H1 (cell line): ENCODE measurements around the gene LRRC2. TPM values are rescaled to one million over a fixed set of nuclear protein-coding genes. Genes with fewer than 3 reads are reported as not detected.
A peak's percentile ranks its signal among the peaks of the same experiment; 100 is the strongest.
"Not testable (repeated sequence)": the region's sequence is repeated elsewhere in the genome, so short reads cannot be mapped to it uniquely, and the experiment has no call there.

Experiments
- CTCF ChIA-PET: fragments of 300-600 bp; sonication (Branson Sonifier 250); formaldehyde crosslinking; loops from one replicate; lab custom pipeline; 2021; ENCODE audit not compliant: partially characterized antibody; lab: Charles Lee
- POLR2A ChIA-PET: fragments of 300-600 bp; sonication (Branson Sonifier 250); formaldehyde crosslinking; loops from one replicate; lab custom pipeline; 2021; ENCODE audit warnings: inconsistent platforms; ENCODE audit not compliant: partially characterized antibody; lab: Charles Lee
- DNase-seq, 2 experiments: peaks; one replicate each; pipeline versions ENCODE4 v3.0.0 to v3.0.0-alpha.2; 2010 to 2022; ENCODE audit warnings: low spot score in 2 of 2, low read depth in 1 of 2, mixed read lengths in 1 of 2
- FAIRE-seq: peaks from 2 replicates; lab custom pipeline; 2011; peaks lifted over from hg19 to GRCh38; lab: Jason Lieb, UNC
- H2AFZ ChIP-seq: 2 replicates; pipeline ENCODE4 v1.8.1; 2012; ENCODE audit warnings: low read length, inconsistent platforms
- H2AK5ac ChIP-seq: 2 replicates; pipeline ENCODE4 v1.6.1; 2013; ENCODE audit warnings: low read depth, low read length
- H2BK120ac ChIP-seq: replicated peaks from 2 replicates; pipeline ENCODE3; 2013; ENCODE audit warnings: low read depth, low read length, inconsistent platforms
- H2BK12ac ChIP-seq: 2 replicates; pipeline ENCODE4 v1.6.1; 2013; ENCODE audit warnings: low read depth, low read length
- H2BK15ac ChIP-seq: 2 replicates; pipeline ENCODE4 v1.6.1; 2013; ENCODE audit warnings: low read length
- H2BK20ac ChIP-seq: 2 replicates; pipeline ENCODE4 v1.6.1; 2013; ENCODE audit warnings: low read length
- H2BK5ac ChIP-seq: 2 replicates; pipeline ENCODE4 v1.6.1; 2013; ENCODE audit warnings: low read depth, low read length
- H3K14ac ChIP-seq: 2 replicates; pipeline ENCODE4 v1.6.1; 2013; ENCODE audit warnings: inconsistent platforms; ENCODE audit not compliant: insufficient read length
- H3K18ac ChIP-seq: 2 replicates; pipeline ENCODE4 v1.6.1; 2013; ENCODE audit warnings: low read length; ENCODE audit errors: extremely low read depth
- H3K23ac ChIP-seq: 2 replicates; pipeline ENCODE4 v1.6.1; 2013; ENCODE audit warnings: inconsistent platforms; ENCODE audit not compliant: insufficient read length
- H3K23me2 ChIP-seq: 2 replicates; pipeline ENCODE4 v1.6.1; 2013; ENCODE audit warnings: low read depth, low read length
- H3K27ac ChIP-seq: 2 replicates; pipeline ENCODE4 v1.6.1; 2011; ENCODE audit warnings: low read depth, low read length, inconsistent platforms
- H3K27me3 ChIP-seq, 4 experiments: replicated peaks in 1 of 4; 1 replicate in 1 of 4; 2 replicates in 3 of 4; pipeline versions ENCODE4 v1.6.1 to v1.8.1; 2011 to 2013; ENCODE audit warnings: low read length in 3 of 4, mild to moderate bottlenecking in 3 of 4, inconsistent platforms in 2 of 4, mixed read lengths in 2 of 4, moderate library complexity in 1 of 4; ENCODE audit not compliant: control insufficient read depth in 3 of 4, insufficient read depth in 3 of 4; ENCODE audit errors: extremely low read depth in 1 of 4
- H3K36me3 ChIP-seq, 4 experiments: 2 replicates each; pipeline versions ENCODE4 v1.6.1 to v1.8.1; 2011 to 2013; ENCODE audit warnings: mild to moderate bottlenecking in 4 of 4, low read length in 3 of 4, moderate library complexity in 2 of 4, control low read depth in 1 of 4, inconsistent platforms in 1 of 4; ENCODE audit not compliant: insufficient read depth in 4 of 4, control insufficient read depth in 2 of 4
- H3K4ac ChIP-seq: replicated peaks from 2 replicates; pipeline ENCODE3; 2013; ENCODE audit warnings: low read length, low read depth, mixed read lengths, inconsistent platforms; ENCODE audit not compliant: insufficient read length
- H3K4me1 ChIP-seq, 4 experiments: replicated peaks in 1 of 4; 1 replicate in 1 of 4; 2 replicates in 3 of 4; pipeline versions ENCODE4 v1.6.1 to v1.8.1; 2011 to 2013; ENCODE audit warnings: low read length in 3 of 4, inconsistent platforms in 2 of 4, mixed read lengths in 1 of 4; ENCODE audit not compliant: insufficient read depth in 4 of 4, control insufficient read depth in 3 of 4
- H3K4me2 ChIP-seq, 2 experiments: 2 replicates each; pipeline versions ENCODE4 v1.6.1 to v1.8.1; 2011 to 2013; ENCODE audit warnings: low read depth in 2 of 2, low read length in 2 of 2, control low read depth in 1 of 2, inconsistent platforms in 1 of 2, mild to moderate bottlenecking in 1 of 2; ENCODE audit not compliant: insufficient read depth in 1 of 2
- H3K4me3 ChIP-seq, 4 experiments: fragments of 200-600, 300-600 bp in 1 of 4; sonication (generic), shearing (Covaris generic), sonication (Bioruptor Twin) in 1 of 4; 2 replicates each; pipeline versions ENCODE4 v1.5.1 to v1.8.1; 2011 to 2016; ENCODE audit warnings: low read length in 4 of 4, low read depth in 3 of 4, control low read depth in 2 of 4, inconsistent platforms in 2 of 4, mild to moderate bottlenecking in 2 of 4, mixed read lengths in 1 of 4, moderate library complexity in 1 of 4; ENCODE audit not compliant: insufficient read depth in 2 of 4; ENCODE audit errors: extremely low read depth in 1 of 4
- H3K56ac ChIP-seq: replicated peaks from 2 replicates; pipeline ENCODE3; 2013; ENCODE audit warnings: low read depth, mild to moderate bottlenecking, mixed read lengths, low read length, inconsistent platforms; ENCODE audit not compliant: insufficient read length
- H3K79me1 ChIP-seq: 2 replicates; pipeline ENCODE4 v1.6.1; 2013; ENCODE audit warnings: low read depth, low read length, control low read depth
- H3K79me2 ChIP-seq, 2 experiments: 2 replicates each; pipeline versions ENCODE4 v1.6.1 to v1.8.1; 2012 to 2013; ENCODE audit warnings: low read length in 2 of 2, mild to moderate bottlenecking in 2 of 2, inconsistent platforms in 1 of 2; ENCODE audit not compliant: insufficient read depth in 2 of 2, control insufficient read depth in 1 of 2
- H3K9ac ChIP-seq, 4 experiments: replicated peaks in 1 of 4; 1 replicate in 1 of 4; 2 replicates in 3 of 4; pipeline versions ENCODE4 v1.6.1 to v1.8.1; 2011 to 2013; ENCODE audit warnings: low read depth in 3 of 4, low read length in 3 of 4, control low read depth in 2 of 4, mild to moderate bottlenecking in 2 of 4, moderate library complexity in 2 of 4, inconsistent platforms in 1 of 4; ENCODE audit errors: extremely low read depth in 1 of 4
- H3K9me3 ChIP-seq, 2 experiments: 2 replicates each; pipeline versions ENCODE4 v1.6.1 to v1.8.1; 2012 to 2013; ENCODE audit warnings: mild to moderate bottlenecking in 2 of 2, moderate library complexity in 2 of 2, control low read depth in 1 of 2, inconsistent platforms in 1 of 2, low read depth in 1 of 2, low read length in 1 of 2, mixed read lengths in 1 of 2; ENCODE audit not compliant: insufficient read depth in 2 of 2
- H4K20me1 ChIP-seq, 2 experiments: replicated peaks in 1 of 2; 2 replicates each; pipeline versions ENCODE3 to v1.8.1; 2011 to 2013; ENCODE audit warnings: inconsistent platforms in 2 of 2, low read length in 2 of 2, mild to moderate bottlenecking in 1 of 2; ENCODE audit not compliant: insufficient read depth in 2 of 2, control insufficient read depth in 1 of 2
- H4K5ac ChIP-seq: 2 replicates; pipeline ENCODE4 v1.6.1; 2013; ENCODE audit warnings: low read length, low read depth, mixed read lengths, inconsistent platforms; ENCODE audit not compliant: insufficient read length
- H4K8ac ChIP-seq: 2 replicates; pipeline ENCODE4 v1.8.0; 2013; ENCODE audit warnings: mild to moderate bottlenecking, moderate library complexity, low read length, inconsistent platforms; ENCODE audit not compliant: insufficient read depth; ENCODE audit errors: extremely low read depth
- H4K91ac ChIP-seq: replicated peaks from 2 replicates; pipeline ENCODE3; 2013; ENCODE audit warnings: low read length, mixed read lengths, inconsistent platforms; ENCODE audit not compliant: insufficient read length
- HDAC2 ChIP-seq, 2 experiments: fragments of 300-600 bp in 1 of 2; sonication (generic) in 1 of 2; IDR thresholded peaks; 2 replicates each; pipeline ENCODE4 v1.6.1; 2011 to 2012; ENCODE audit warnings: low read depth in 2 of 2, low read length in 2 of 2, mild to moderate bottlenecking in 2 of 2, moderate library complexity in 2 of 2, borderline replicate concordance in 1 of 2, inconsistent platforms in 1 of 2
- RBBP5 ChIP-seq: IDR thresholded peaks from 2 replicates; pipeline ENCODE4 v1.7.1; 2012; ENCODE audit warnings: low read depth, mild to moderate bottlenecking, inconsistent platforms, low read length, moderate library complexity, borderline replicate concordance
- RFX5 ChIP-seq: IDR thresholded peaks from 2 replicates; pipeline ENCODE4 v1.6.1; 2011; ENCODE audit warnings: low read depth, low read length, improper control_type of control experiment, borderline replicate concordance
- RXRA ChIP-seq: IDR thresholded peaks from 2 replicates; pipeline ENCODE4 v1.6.1; 2011; ENCODE audit warnings: low read depth, mild to moderate bottlenecking, low read length, moderate library complexity; ENCODE audit not compliant: insufficient read depth
- WGBS, 2 experiments: shearing (Covaris generic) in 1 of 2; methylation state at CpG; one replicate each; pipeline versions ENCODE4 v1.1.6 to v1.1.7; 2013 to 2015; ENCODE audit warnings: low lambda C conversion rate in 2 of 2, mixed read lengths in 2 of 2, inconsistent platforms in 1 of 2, low coverage in 1 of 2, missing lambda C conversion rate in 1 of 2; ENCODE audit not compliant: insufficient replicate concordance in 2 of 2, insufficient coverage in 1 of 2, insufficient read length in 1 of 2; ENCODE audit errors: extremely low coverage in 1 of 2, missing lambda C conversion rate in 1 of 2; 5-methylcytosine and 5-hydroxymethylcytosine counted together
- polyA plus RNA-seq, 7 experiments: library from polyadenylated mRNA; depleted of rRNA in 3 of 7; stranded (reverse) in 5 of 7; unstranded in 2 of 7; fragments of >200 nt in 5 of 7; fragments of 200-250 nt in 2 of 7; gene quantifications; 1 replicate in 5 of 7; 2 replicates in 1 of 7; 4 replicates in 1 of 7; pipeline versions ENCODE4 v1.2.1 to v1.2.3, GENCODE V29; 2011 to 2013; ENCODE audit warnings: missing spikeins in 2 of 7, mixed read lengths in 2 of 7
- total RNA-seq: library from RNA; stranded (reverse); fragmentation: NEBNext Ultra II Directional; extraction: Animal tissue kit (Norgen Biotek cat#: 25700); gene quantifications from 2 replicates; pipeline ENCODE4 v1.2.1, GENCODE V29; 2021

The LRRC2 gene
- total and polyA plus RNA-seq, 2 of the 8 experiments (the other 6 are each of a cell fraction or from before 2014, with no cell fraction given), result 1.4 to 6.4 TPM

- TF ChIP-seq RXRA (no peak), RBBP5 (no peak), RFX5 (no peak), HDAC2 (IDR thresholded peaks at IDR 0.05; ENCODE audit: borderline replicate concordance in 1 of 2, low read depth in 2 of 2, low read length in 2 of 2) (no peak)
Measured at GRCh38 chr3:46495901-46496456, 70.1 kb downstream of the LRRC2 start (continued).

- H2BK20ac ChIP-seq, POLR2A ChIA-PET, H2BK15ac ChIP-seq, H3K18ac ChIP-seq, H3K79me2 ChIP-seq, H4K5ac ChIP-seq, H3K9ac ChIP-seq, H4K91ac ChIP-seq, H3K23me2 ChIP-seq, H4K20me1 ChIP-seq, H3K56ac ChIP-seq, H2BK5ac ChIP-seq, H3K14ac ChIP-seq, H3K4me3 ChIP-seq, H2AFZ ChIP-seq, H2BK12ac ChIP-seq, FAIRE-seq, H3K4me2 ChIP-seq, H3K4ac ChIP-seq, H3K27me3 ChIP-seq, H3K79me1 ChIP-seq, H2AK5ac ChIP-seq, H2BK120ac ChIP-seq, H3K9me3 ChIP-seq, H3K27ac ChIP-seq, H3K36me3 ChIP-seq, CTCF ChIA-PET, H4K8ac ChIP-seq, H3K4me1 ChIP-seq, H3K23ac ChIP-seq: not testable (repeated sequence)
- DNase-seq, result peak in 1 of 2 experiments; percentile 20
- WGBS, 2 experiments, result 100% methylated on average over 10 of the region's 33 CpGs; no CpG with 5 or more reads in 1 of the 2 experiments
Measured at GRCh38 chr3:46494491-46494890, 71.6 kb downstream of the LRRC2 start.
